ENCODE data around the gene DPEP2. TPM values are rescaled to one million over a fixed set of nuclear protein-coding genes. Genes with fewer than 3 reads are reported as not detected.

Gene DPEP2
- total and polyA plus RNA-seq, 8 donors: 0.61 to 5.2 (median 1.7) TPM; not detected in 2

DNA sequence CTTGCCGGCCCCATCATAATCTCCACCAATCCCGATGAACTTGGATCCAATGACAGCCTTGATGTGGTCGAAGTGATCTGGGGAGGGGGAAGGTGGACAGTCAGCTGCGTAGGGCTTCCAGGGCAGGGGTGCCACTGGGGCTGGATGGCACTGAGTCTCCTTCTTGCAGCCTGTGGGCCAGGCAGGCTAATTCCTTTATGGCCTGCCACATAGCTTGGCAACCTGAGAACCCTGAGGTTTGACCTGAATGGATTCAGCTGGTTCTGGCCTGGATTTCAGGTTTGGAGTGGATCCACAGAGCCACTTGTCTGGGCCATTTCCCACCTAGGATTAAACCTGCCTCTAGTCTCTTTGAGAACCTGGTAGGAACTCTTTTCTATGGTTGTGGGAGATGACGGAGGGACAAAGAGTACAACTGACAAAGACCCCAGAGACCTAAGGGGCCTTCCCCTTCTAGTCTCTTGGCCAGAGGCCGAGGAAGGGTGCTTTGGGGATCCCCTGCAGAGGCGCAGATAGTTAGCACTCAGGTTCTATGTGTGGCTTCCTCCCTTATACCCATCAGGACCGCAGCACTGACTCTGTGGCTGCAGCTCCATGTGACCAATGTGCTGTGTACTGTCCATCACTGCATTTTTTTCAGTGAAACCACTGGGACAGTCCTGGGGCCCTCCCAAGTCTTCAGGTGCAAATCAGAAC lies 9.8 kb downstream of the DPEP2 start:
- peaks cover 11 to 28% (median 19%) of the 10 kb centered on the region in 4 donors for H3K4me1 ChIP-seq
- intact Hi-C loops (cut with DNase I; ENCODE audit: low total_unique reads): loop anchor here (5.0 kb wide), 1 partner anchor 48 kb away; no protein-coding TSS in a partner anchor
- H3K27ac ChIP-seq: no peak overlapping the region
- 74 to 85% (median 81%) methylated on average over 7 to 8 of the region's 8 CpGs for WGBS, 5 donors
- no peaks in the 10 kb centered on the region for H3K27me3 ChIP-seq
- TF ChIP-seq POLR2A (IDR thresholded peaks at IDR 0.05) (no peak), POLR2AphosphoS5 (IDR thresholded peaks at IDR 0.05) (no peak), EP300 (IDR thresholded peaks at IDR 0.05) (no peak)
- TF ChIP-seq, protein P1, sequence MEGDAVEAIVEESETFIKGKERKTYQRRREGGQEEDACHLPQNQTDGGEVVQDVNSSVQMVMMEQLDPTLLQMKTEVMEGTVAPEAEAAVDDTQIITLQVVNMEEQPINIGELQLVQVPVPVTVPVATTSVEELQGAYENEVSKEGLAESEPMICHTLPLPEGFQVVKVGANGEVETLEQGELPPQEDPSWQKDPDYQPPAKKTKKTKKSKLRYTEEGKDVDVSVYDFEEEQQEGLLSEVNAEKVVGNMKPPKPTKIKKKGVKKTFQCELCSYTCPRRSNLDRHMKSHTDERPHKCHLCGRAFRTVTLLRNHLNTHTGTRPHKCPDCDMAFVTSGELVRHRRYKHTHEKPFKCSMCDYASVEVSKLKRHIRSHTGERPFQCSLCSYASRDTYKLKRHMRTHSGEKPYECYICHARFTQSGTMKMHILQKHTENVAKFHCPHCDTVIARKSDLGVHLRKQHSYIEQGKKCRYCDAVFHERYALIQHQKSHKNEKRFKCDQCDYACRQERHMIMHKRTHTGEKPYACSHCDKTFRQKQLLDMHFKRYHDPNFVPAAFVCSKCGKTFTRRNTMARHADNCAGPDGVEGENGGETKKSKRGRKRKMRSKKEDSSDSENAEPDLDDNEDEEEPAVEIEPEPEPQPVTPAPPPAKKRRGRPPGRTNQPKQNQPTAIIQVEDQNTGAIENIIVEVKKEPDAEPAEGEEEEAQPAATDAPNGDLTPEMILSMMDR (IDR thresholded peaks at IDR 0.05): no peak
- H3K9me3 ChIP-seq: no peaks in the 10 kb centered on the region
- no peaks in the 10 kb centered on the region for H3K36me3 ChIP-seq
- no peak overlapping the region for H3K4me3 ChIP-seq
- DNase-seq: no peak

DNA sequence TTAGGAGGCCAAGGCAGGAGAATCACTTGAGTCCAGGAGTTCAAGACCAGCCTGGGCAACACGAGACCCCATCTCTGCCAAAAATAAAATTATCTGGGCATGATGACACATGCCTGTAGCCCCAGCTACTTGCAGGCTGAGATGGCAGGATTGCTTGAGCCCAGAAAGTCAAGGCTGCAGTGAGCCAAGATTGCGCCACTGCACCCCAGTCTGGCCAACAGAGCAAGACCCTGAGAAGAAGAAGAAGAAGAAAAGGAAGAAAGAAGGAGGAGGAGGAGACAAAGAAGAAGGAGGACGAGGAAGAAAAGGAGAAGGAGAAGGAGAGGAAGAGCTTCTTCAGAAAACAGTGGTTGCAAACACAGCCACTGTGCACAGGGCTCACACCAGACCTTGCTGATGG lies 10.6 kb downstream of the DPEP2 start:
- Histone ChIP-seq H3K4me3 (no peak overlapping the region), H3K9me3 (no peaks in the 10 kb centered on the region), H3K4me1 (peaks cover 9 to 29% (median 17%) of the 10 kb centered on the region in 4 donors), H3K36me3 (no peaks in the 10 kb centered on the region), H3K27ac (no peak overlapping the region), H3K27me3 (no peaks in the 10 kb centered on the region)
- DNase-seq: no peak
- 74 to 84% (median 79%) methylated on average over 3 of the region's 3 CpGs for WGBS, 5 donors
- TF ChIP-seq EP300 (IDR thresholded peaks at IDR 0.05) (no peak), POLR2AphosphoS5 (IDR thresholded peaks at IDR 0.05) (no peak), POLR2A (IDR thresholded peaks at IDR 0.05) (no peak)
- TF ChIP-seq, protein P1 (IDR thresholded peaks at IDR 0.05): no peak
- intact Hi-C loops (cut with DNase I; ENCODE audit: low total_unique reads): no loop called here

DNA sequence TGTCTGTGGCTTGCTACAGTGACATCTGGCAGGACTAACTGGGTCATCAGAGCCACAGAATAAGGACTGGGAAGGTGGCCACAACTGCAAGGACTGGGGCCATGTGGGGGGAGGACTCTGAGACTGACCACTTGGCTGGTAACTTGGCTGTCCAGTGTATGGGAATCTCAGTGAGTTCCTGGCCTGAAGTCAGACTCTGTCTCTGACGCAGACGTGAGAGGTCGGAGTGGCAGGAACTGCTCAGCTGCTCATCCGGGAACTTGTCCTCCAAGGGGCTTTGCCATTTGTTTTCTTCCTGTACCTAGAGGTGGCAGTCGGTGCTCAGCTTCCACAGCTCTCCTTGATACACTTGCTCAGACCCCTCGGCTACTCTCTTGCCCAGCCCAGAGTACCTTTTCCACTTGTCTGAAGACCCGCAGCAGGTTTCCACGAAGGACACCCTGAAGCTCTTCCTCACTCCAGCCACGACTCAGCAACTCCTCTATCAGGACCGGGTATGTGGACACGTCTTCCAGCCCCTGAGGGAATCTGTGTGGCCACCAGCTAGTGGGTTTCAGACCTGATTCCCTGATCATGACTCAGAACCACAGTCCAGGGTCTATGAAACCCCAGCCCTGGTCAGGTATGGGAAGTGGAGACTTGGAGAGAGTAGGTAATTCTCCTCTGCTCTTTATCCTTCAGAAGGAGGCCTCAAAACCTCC lies 11.7 kb downstream of the DPEP2 start:
- intact Hi-C loops (cut with DNase I; ENCODE audit: low total_unique reads): no loop called here
- Histone ChIP-seq H3K27me3 (no peaks in the 10 kb centered on the region), H3K36me3 (no peaks in the 10 kb centered on the region), H3K9me3 (no peaks in the 10 kb centered on the region), H3K4me3 (no peak overlapping the region), H3K27ac (peak overlapping the region in 1 of 5 donors; percentile 60), H3K4me1 (peaks cover 0 to 21% (median 6%) of the 10 kb centered on the region in 4 donors)
- TF ChIP-seq, protein P1 (IDR thresholded peaks at IDR 0.05): no peak
- TF ChIP-seq EP300 (IDR thresholded peaks at IDR 0.05): no peak
- TF ChIP-seq POLR2AphosphoS5 (IDR thresholded peaks at IDR 0.05): no peak
- TF ChIP-seq POLR2A (IDR thresholded peaks at IDR 0.05): no peak
- no peak for DNase-seq
- 67 to 77% (median 74%) methylated on average over 11 of the region's 11 CpGs for WGBS, 5 donors

DNA sequence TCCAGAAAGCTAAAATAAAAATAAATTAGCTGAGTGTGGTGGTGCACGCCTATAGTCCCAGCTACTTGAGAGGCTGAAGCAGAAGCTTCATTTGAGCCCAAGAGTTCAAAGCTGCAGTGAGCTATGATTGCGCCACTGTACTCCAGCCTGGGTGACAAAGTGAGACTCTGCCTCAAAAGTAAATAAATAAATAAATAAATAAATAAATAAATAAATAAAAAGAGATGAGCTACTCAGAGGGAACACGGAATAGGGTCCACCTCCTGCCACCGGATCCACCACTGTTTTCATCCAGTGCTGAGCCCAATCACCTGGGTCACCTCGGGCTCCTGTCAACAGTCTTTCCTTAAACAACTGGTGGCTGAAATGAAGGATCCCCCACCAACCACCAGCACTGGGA lies 12.3 kb downstream of the DPEP2 start:
- Histone ChIP-seq H3K4me3 (no peak overlapping the region), H3K4me1 (peaks cover 0 to 20% (median 6%) of the 10 kb centered on the region in 4 donors), H3K9me3 (no peaks in the 10 kb centered on the region), H3K27ac (no peak overlapping the region), H3K27me3 (no peaks in the 10 kb centered on the region), H3K36me3 (no peaks in the 10 kb centered on the region)
- TF ChIP-seq, protein P1 (IDR thresholded peaks at IDR 0.05): no peak
- TF ChIP-seq POLR2A (IDR thresholded peaks at IDR 0.05) (no peak), EP300 (IDR thresholded peaks at IDR 0.05) (no peak), POLR2AphosphoS5 (IDR thresholded peaks at IDR 0.05) (no peak)
- DNase-seq: no peak
- WGBS, 5 donors: 78 to 87% (median 87%) methylated on average over 5 of the region's 5 CpGs
- intact Hi-C loops (cut with DNase I; ENCODE audit: low total_unique reads): no loop called here

Data from stomach (tissue), 9 donors.